Type B pancreatic cell (in vitro differentiated cells): Measurements from ENCODE around the gene MPHOSPH8. TPM values are rescaled to one million over a fixed set of nuclear protein-coding genes. Genes with fewer than 3 reads are reported as not detected.

Source experiments
- DNase-seq: peaks from one replicate; pipeline ENCODE4 v3.0.0; 2021; ENCODE audit warnings: mixed read lengths; ENCODE audit not compliant: unreplicated experiment; ENCODE audit errors: extremely low spot score
- H3K27ac Mint-ChIP-seq: 2 replicates; pipeline ENCODE4 v1.8.0; 2021; ENCODE audit warnings: mild to moderate bottlenecking, mixed read lengths
- H3K27me3 Mint-ChIP-seq: 2 replicates; pipeline ENCODE4 v1.8.0; 2021; ENCODE audit warnings: mixed read lengths
- H3K36me3 Mint-ChIP-seq: 2 replicates; pipeline ENCODE4 v1.8.0; 2021; ENCODE audit warnings: mixed read lengths
- H3K4me1 Mint-ChIP-seq: one replicate; pipeline ENCODE4 v1.8.0; 2021; ENCODE audit warnings: mixed read lengths; ENCODE audit not compliant: unreplicated experiment
- H3K4me3 Mint-ChIP-seq: 2 replicates; pipeline ENCODE4 v1.8.0; 2021; ENCODE audit warnings: mild to moderate bottlenecking, mixed read lengths
- H3K9me3 Mint-ChIP-seq: 2 replicates; pipeline ENCODE4 v1.8.0; 2021; ENCODE audit warnings: mixed read lengths
- CTCF ChIP-seq: fragments of 200-600 bp; sonication (generic); conservative IDR thresholded peaks from 2 replicates; pipeline ENCODE4 v1.5.0; 2021; ENCODE audit warnings: antibody characterized with exemption, mild to moderate bottlenecking
- total RNA-seq: library from RNA; stranded (reverse); gene quantifications from 2 replicates; pipeline ENCODE4 v1.2.1, GENCODE V29; 2021; ENCODE audit warnings: low replicate concordance

The MPHOSPH8 gene
- total RNA-seq, 1 donor from 2014 or later, result 30.5 TPM

GRCh38 chr13:19713186-19713965 is 79.9 kb downstream of the MPHOSPH8 start:
- TF ChIP-seq CTCF, result no peak
- DNase-seq, result no peak
- Mint-ChIP-seq H3K4me1 (no peaks in the 10 kb centered on the region), H3K4me3 (no peak overlapping the region), H3K36me3 (peaks cover 10% of the 10 kb centered on the region), H3K9me3 (no peaks in the 10 kb centered on the region), H3K27ac (no peak overlapping the region), H3K27me3 (no peaks in the 10 kb centered on the region)

GRCh38 chr13:19720039-19720438 is 86.6 kb downstream of the MPHOSPH8 start:
- no peak for DNase-seq
- H3K27me3 Mint-ChIP-seq, result no peaks in the 10 kb centered on the region
- H3K27ac Mint-ChIP-seq, result no peak overlapping the region
- no peak overlapping the region for H3K4me3 Mint-ChIP-seq
- no peaks in the 10 kb centered on the region for H3K9me3 Mint-ChIP-seq
- H3K36me3 Mint-ChIP-seq, result peaks cover 16% of the 10 kb centered on the region
- H3K4me1 Mint-ChIP-seq, result peaks cover 3% of the 10 kb centered on the region
- TF ChIP-seq CTCF, result no peak

Other genes with a start within 250 kb of the MPHOSPH8 start
- gene TPTE2, start 72.1 kb upstream of the MPHOSPH8 start, total RNA-seq, result not detected in 2 replicates
- 67.8 and 83.6 TPM in 2 replicates for gene PSPC1, start 149.3 kb downstream of the MPHOSPH8 start, total RNA-seq
- 15.1 and 16.4 TPM in 2 replicates for gene ZMYM5, start 230.0 kb downstream of the MPHOSPH8 start, total RNA-seq